GM12892 (cell line): ENCODE measurements around the gene HSH2D.

ENCODE experiments used
- DNase-seq: peaks from one replicate; pipeline ENCODE4 v3.0.0; 2011; ENCODE audit not compliant: insufficient read length
- FAIRE-seq: peaks from 2 replicates; lab custom pipeline; 2011; peaks lifted over from hg19 to GRCh38; lab: Jason Lieb, UNC
- POLR2A ChIP-seq: IDR thresholded peaks from 2 replicates; pipeline ENCODE4 v1.6.1; 2011; ENCODE audit warnings: low read depth, low read length, control low read depth
- POLR2AphosphoS5 ChIP-seq: IDR thresholded peaks from 2 replicates; pipeline ENCODE4 v1.6.1; 2011; ENCODE audit warnings: low read depth, low read length, control low read depth
- TAF1 ChIP-seq: IDR thresholded peaks from 2 replicates; pipeline ENCODE4 v1.6.1; 2011; ENCODE audit warnings: low read depth, mild to moderate bottlenecking, control low read depth, low read length, borderline replicate concordance

HSH2D gene

GRCh38 chr19:16144216-16144581 lies 714 bp downstream of the HSH2D start:
- DNase-seq = no peak
- FAIRE-seq = no peak
- TF ChIP-seq POLR2A = no peak
- no peak for TF ChIP-seq TAF1
- TF ChIP-seq POLR2AphosphoS5 = no peak

GRCh38 chr19:16146112-16146511 lies 2.6 kb downstream of the HSH2D start:
- TF ChIP-seq POLR2AphosphoS5 (0 out of 2 replicates have a peak, but pooled peaks have one; percentile 17), TAF1 (no peak), POLR2A (peak; percentile 49; the same call in 1 of the 2 replicates)
- DNase-seq = no peak
- peak; percentile 27 for FAIRE-seq

DNA sequence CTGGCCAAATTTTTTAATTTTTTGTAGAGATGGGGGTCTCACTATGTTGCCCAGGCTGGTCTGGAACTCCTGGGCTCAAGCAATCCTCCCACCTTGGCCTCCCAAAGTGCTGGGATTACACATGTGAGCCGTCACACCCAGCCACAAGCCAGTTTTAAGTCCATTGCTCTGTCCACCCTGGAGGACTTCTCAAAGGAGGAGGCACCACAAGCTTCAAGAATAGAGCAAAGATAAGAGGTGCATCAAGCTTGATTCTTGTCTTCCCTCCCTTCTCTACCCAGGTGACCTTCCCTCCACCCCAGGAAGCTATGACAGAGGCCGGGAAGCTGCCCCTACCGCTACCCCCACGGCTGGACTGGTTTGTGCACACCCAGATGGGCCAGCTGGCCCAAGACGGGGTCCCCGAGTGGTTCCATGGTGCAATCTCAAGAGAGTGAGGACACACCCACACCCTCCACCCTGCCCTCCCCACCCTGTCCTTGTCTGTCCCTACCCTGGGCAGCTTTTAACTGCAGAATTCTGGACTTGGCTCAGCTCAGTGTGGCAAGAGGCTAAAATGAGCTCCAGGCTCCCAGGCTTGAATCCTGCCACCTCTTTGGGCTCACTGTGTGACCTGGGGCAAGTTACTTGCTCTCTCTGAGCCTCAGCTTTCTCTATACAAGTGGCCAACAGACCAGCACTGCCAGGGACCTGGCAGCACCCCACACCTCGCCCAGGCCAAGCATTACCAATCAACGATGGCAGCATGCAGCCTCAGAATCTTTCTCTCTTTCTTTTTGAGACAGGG lies 5.2 kb downstream of the HSH2D start:
- FAIRE-seq = no peak
- TF ChIP-seq TAF1 (no peak), POLR2AphosphoS5 (0 out of 2 replicates have a peak, but pooled peaks have one; percentile 23)
- DNase-seq = no peak

GRCh38 chr19:16153582-16154336 lies 10.3 kb downstream of the HSH2D start:
- DNase-seq (no peak), FAIRE-seq (no peak)
- TF ChIP-seq TAF1 (no peak), POLR2A (no peak), POLR2AphosphoS5 (no peak)

- FAIRE-seq (no peak), DNase-seq (no peak)
- TF ChIP-seq POLR2AphosphoS5 = no peak
- TF ChIP-seq POLR2A = no peak; the same call in 1 of the 2 replicates
- no peak for TF ChIP-seq TAF1
These were observed 11.1 kb downstream of the HSH2D start for GRCh38 chr19:16154557-16154956.

DNA sequence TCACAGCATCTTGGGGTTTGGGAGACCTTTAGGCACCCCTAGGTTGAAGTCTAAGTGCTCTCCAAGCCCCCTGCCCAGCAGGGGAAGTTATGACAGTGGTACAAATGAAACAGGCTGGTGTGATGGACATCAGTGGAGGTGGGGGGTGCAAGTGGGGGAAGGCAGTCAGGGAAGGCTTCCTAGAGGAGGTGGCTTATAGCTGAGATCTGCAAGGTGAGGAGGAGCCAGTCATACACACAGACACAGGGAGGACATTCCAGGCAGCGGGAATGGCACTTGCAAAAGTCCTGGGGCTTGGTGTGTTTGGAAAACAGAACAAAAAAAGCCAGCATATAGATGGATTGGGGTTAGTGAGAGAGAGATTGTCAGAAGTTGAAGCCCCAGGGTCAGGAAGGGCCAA lies 11.6 kb downstream of the HSH2D start:
- FAIRE-seq = no peak
- TF ChIP-seq TAF1 = no peak
- 0 out of 2 replicates have a peak, but pooled peaks have one; percentile 10 for TF ChIP-seq POLR2A
- no peak for TF ChIP-seq POLR2AphosphoS5
- no peak for DNase-seq

GRCh38 chr19:16156904-16157303 lies 13.4 kb downstream of the HSH2D start:
- FAIRE-seq (no peak), DNase-seq (no peak)
- TF ChIP-seq POLR2A (no peak; the same call in 1 of the 2 replicates), POLR2AphosphoS5 (no peak), TAF1 (no peak)

DNA sequence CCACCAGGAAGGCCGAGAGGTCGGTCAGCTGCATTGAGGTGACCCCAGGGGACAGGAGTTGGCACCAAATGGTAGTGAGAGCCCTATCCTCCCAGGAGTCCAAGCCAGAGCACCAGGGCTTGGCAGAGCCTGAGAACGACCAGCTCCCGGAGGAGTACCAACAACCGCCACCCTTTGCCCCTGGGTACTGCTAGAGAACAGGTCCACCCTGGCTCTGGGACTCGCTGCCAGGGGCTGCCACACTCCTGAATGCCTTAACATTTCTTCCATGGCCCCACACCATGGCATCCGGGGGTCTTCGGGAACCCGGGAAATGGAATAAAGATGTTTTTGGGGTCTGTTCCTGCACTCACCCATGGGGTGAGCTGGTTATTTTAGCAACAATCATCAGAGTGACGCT lies 14.1 kb downstream of the HSH2D start:
- no peak for DNase-seq
- no peak for FAIRE-seq
- TF ChIP-seq POLR2AphosphoS5 (peak; percentile 77), POLR2A (peak; percentile 49; the same call in 1 of the 2 replicates), TAF1 (no peak)

- no peak for TF ChIP-seq POLR2AphosphoS5
- TF ChIP-seq POLR2A = no peak
- TF ChIP-seq TAF1 = no peak
- FAIRE-seq (no peak), DNase-seq (no peak)
These were observed 16.2 kb downstream of the HSH2D start for GRCh38 chr19:16159655-16160054.

DNA sequence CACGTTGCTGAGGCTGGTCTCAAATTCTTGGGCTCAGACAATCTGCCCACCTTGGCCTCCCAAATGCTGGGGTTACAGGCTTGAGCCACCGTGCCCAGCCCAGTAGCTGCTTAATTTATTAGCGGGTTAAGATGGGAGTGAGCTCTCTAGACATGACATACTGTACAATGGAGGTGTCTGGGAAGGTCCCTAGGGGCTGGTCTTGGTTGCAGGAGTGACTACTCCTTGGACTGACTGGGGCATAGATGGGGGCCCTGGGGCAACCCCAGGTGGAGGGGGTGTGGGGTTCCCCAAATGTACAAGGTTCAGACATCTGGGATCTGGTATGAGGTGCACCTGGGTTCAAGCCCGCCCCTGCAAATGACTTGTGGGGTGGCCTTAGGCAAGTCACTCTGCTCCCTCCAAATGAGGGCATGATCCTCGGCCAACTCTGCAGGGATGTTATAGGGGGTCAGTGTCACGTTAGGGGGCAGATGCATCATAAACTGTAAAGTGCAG lies 17.0 kb downstream of the HSH2D start:
- DNase-seq (no peak), FAIRE-seq (no peak)
- peak; percentile 31; the same call in 1 of the 2 replicates for TF ChIP-seq POLR2AphosphoS5
- no peak; the same call in 1 of the 2 replicates for TF ChIP-seq POLR2A

GRCh38 chr19:16160943-16161560 lies 17.6 kb downstream of the HSH2D start:
- no peak for TF ChIP-seq TAF1
- FAIRE-seq (no peak), DNase-seq (no peak)

DNA sequence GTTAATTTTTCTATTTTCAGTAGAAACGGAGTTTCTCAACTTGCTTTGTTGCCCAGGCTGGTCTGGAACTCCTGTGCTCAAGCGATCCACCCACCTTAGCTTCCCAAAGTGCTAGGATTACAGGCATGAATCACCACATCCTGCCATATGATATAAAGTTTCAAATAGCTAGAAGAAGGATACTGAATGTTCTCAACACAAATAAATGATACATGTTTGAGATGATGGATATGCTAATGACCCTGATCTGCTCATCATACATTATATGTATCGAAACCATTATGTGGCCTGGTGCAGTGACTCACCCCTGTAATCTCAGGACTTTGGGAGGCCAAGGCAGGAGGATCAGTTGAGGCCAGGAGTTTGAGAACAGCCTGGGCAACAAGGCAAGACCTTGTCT lies 18.4 kb downstream of the HSH2D start:
- no peak for FAIRE-seq
- TF ChIP-seq TAF1 = no peak
- no peak for TF ChIP-seq POLR2AphosphoS5
- TF ChIP-seq POLR2A = no peak
- no peak for DNase-seq
